HG02943 (cell line): ENCODE data around the gene OR1J4.
"Not testable (repeated sequence)": the region's sequence is repeated elsewhere in the genome, so short reads cannot be mapped to it uniquely, and the experiment has no call there.

Experiments
- ATAC-seq: cut with Tn5 transposase; IDR thresholded peaks from one replicate; pipeline ENCODE4 v1.9.1; 2021; ENCODE audit warnings: mild to moderate bottlenecking, low read depth, moderate library complexity; ENCODE audit not compliant: unreplicated experiment

The OR1J4 gene

GRCh38 chr9:122518841-122519240, at the start of gene OR1J4:
Gene OR1J4, plus strand, starts transcription at chr9:122519141. Its CDS starts 0 bp downstream, at chr9:122519141.
- no peak for ATAC-seq

- ATAC-seq, result no peak
Observed at GRCh38 chr9:122474561-122474960, 44.4 kb upstream of the OR1J4 start.

DNA sequence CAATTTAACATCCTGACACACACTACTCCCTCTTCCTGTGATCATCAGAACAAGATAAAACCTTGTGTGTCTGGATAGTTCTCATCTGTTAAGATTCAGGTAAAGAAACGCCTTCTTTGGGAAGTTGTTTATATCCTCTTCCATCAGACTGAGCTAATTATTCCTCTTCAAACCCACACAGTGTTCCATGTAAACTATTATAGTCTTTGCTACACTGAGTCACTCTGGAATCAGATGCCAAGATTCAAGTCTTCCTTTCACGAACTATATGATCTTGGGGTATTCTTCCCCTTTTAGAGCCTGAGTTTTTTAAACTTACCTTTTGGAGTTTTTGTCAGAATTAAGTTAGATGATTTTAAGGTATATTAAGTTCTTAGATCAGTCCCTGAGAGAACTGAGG, 43.2 kb upstream of the OR1J4 start:
- no peak for ATAC-seq

DNA sequence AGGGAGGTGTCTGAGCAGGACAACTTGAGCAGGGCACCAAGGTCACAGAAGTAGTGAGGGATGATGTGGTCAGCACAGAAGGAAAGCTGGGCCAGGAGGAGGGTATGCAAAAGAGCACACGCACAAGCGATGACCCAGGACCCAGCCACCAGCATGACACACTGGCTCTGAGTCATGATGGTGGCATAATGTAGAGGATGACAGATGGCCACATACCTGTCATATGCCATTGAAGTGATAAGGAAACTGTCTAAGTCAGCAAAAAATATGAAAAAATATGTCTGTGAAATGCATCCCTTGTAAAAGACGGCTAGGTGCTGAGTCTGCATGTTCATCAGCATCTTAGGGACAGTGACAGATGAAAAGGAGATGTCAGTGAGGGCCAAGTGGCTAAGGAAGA, 41.6 kb upstream of the OR1J4 start:
- no peak for ATAC-seq

DNA sequence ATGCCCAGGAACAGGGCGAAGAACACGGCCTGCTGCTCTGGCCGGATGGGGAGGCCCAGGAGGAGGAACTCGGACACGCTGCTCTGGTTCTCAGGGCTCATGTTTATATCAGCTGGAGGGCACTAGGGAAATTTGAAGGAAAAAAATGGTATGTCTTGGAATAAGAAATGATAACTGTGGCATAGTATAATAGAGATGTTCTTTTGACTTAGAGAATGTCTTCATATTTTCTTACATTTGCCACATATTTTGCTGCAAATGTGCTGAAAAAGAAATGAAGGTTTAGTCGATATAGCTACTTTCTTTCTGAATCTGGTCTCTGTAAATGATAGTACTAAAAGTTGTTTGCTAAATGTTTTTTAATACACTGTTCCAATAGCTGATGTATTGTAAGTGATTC, 41.1 kb upstream of the OR1J4 start, which contains the start of gene OR1J1:
TSS of gene OR1J1 (minus strand) at position 101 of the 400 bp plus-strand sequence. CDS start at position 101, 0 bp downstream.
- no peak for ATAC-seq

DNA sequence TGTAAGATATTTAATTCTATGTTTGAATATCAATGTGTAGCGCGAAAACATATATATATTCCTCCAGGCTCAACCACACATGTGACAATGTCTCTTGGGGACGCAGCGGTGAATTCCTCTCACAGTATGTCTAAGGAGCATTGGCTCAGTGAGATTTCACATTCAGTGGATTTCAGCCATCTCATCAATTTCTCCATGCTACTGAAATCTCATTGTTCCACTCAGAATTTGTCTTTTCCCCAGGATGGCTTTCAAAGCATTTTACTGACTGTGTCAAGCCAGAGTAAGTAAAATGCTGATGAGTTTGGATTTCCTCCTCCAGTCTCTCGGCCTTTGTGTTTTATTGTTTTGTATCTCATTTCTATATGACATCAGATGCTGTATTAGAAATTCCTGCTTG, 39.9 kb upstream of the OR1J4 start:
- ATAC-seq, result no peak

- ATAC-seq, result no peak
Observed at GRCh38 chr9:122498883-122499288, 20.1 kb upstream of the OR1J4 start.

GRCh38 chr9:122506964-122507363, 12.0 kb upstream of the OR1J4 start:
- no peak for ATAC-seq

GRCh38 chr9:122510502-122510901, 8.4 kb upstream of the OR1J4 start, which contains the start of gene OR1J2:
Gene OR1J2, plus strand, starts transcription at chr9:122510802. Its CDS starts 0 bp downstream, at chr9:122510802.
- no peak for ATAC-seq

DNA sequence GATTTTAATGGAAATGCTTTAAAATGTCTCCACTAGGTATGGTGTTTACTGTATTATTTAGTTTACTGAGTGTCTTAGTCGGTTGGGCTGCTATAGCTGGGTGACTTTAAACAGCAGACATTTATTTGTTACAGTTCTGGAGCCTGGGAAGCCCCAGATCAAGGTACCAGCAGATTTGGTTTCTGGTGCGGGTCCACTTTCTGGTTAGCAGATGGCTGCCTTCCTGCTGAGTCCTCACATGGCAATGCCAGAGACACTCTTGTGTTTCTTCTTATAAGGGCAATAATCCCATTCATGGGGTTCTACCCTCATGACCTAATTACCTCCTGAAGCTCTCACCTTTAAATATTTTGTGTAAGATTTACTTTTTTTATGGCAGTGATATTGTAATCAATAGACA, 715 bp upstream of the OR1J4 start:
- no peak for ATAC-seq

DNA sequence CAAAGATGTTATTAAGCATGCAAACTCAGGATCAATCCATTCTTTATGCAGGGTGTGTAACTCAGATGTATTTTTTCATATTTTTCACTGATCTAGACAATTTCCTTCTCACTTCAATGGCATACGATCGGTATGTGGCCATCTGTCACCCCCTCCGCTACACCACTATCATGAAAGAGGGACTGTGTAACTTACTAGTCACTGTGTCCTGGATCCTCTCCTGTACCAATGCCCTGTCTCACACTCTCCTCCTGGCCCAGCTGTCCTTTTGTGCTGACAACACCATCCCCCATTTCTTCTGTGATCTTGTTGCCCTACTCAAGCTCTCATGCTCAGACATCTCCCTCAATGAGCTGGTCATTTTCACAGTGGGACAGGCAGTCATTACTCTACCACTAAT, 435 bp downstream of the OR1J4 start:
- ATAC-seq, result no peak

DNA sequence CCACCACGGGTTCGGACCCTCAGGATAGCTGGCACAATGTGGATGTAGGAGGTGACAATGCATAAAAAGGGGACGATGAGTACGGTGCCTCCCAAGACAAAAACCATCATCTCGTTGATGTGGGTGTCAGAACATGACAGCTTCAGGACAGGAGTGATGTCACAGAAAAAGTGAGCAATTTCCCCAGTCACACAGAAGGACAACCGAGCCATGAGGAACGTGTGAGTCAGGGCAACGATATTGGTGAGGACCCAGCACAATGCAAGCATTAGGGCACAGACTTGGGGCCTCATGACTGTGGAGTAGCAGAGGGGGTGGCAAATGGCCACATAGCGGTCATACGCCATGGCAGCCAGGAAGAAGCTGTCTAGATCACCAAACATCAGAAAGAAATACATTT, 7.7 kb downstream of the OR1J4 start:
- no peak for ATAC-seq

- ATAC-seq, result no peak
Observed at GRCh38 chr9:122527193-122527592, 8.3 kb downstream of the OR1J4 start, which contains the start of gene OR1N1. Gene OR1N1, minus strand, starts transcription at chr9:122527293. Its CDS starts 0 bp downstream, at chr9:122527293.

GRCh38 chr9:122531157-122531556, 12.2 kb downstream of the OR1J4 start:
- ATAC-seq, result not testable (repeated sequence)

DNA sequence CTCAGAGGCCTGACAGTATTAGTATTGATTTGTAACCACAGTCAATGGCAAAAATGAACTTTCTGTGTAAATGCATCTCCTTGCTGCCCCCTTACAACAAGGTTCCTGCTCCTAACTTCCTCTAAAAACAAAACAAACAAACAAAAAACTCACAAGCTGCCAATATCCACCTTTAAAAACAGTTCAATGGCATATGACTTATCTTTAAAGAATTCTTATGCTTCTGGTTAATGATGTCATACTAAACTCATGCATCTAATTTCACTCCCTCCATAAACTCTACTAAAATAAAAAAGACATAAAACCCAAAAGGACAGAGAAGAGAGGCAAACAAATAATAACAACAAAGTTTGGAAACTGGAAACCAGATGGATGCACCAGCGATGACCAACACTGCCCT, 17.2 kb downstream of the OR1J4 start:
- ATAC-seq, result no peak

DNA sequence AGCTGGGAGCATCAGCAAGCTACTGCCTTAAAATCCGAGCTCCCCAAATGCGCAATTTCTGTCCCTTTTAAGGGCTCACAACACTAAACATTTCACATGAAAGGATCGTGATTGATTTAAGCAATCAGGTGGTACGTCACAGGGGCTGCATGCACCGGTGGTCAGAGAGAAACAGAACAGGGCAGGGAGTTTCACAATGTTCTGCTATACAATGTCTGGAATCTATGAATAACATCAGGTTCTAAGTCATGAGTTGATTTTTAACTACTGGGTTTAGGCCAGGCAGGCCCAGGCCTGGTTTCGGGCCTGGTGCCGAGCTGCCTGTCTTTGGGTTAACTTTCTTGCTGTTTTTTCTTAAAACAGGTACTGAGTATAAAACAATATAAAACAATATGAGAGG, 18.1 kb downstream of the OR1J4 start:
- ATAC-seq, result not testable (repeated sequence)

DNA sequence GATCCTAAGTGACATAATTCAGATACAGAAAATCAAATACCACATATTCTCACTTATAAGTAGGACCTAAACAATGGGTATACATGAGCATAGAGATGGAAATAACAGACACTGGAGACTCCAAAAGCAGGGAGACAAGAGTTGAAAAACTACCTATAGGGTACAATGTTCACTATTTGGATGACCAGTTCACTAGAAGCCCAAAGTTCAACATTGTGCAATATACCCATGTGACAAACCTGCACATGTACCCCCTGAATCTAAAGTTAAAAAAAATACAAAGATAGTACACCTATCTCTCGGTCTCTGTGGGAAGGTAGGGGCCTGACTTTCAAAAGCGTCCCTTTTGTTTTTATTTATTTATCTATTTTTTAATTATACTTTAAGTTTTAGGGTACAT, 19.8 kb downstream of the OR1J4 start:
- no peak for ATAC-seq

- ATAC-seq, result no peak
Observed at GRCh38 chr9:122546196-122546595, 27.3 kb downstream of the OR1J4 start.

- ATAC-seq, result no peak
Observed at GRCh38 chr9:122551371-122551770, 32.4 kb downstream of the OR1J4 start.

GRCh38 chr9:122552812-122553211, 33.9 kb downstream of the OR1J4 start, which contains the start of gene OR1N2:
Gene OR1N2, plus strand, starts transcription at chr9:122553112. Its CDS starts 100 bp downstream, at chr9:122553212.
- no peak for ATAC-seq

DNA sequence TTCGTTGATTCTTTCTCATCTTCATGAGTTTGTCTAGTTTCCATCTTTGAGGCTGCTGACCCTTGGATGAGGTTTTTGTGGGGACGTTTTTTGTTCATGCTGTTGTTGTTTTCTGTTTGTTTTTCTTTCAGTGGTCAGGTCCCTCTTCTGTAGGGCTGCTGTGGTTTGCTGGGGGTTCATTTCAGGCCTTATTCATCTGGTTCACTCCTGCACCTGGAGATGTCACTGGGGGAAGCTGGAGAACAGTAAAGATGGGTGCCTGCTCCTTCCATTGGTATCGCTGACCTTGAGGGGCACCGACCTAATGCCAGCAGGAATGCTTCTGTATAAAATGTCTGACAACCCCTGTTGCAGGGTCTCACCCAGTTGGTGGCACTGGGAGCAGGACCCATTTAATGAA, 42.5 kb downstream of the OR1J4 start:
- ATAC-seq, result no peak

GRCh38 chr9:122562134-122562760, 43.3 kb downstream of the OR1J4 start:
- no peak for ATAC-seq
